Prostate gland (tissue), 2 donors: ENCODE results near the gene NXPH1. TPM values are rescaled to one million over a fixed set of nuclear protein-coding genes. Genes with fewer than 3 reads are reported as not detected.

Experiments
- DNase-seq: peaks from one replicate; pipeline ENCODE4 v3.0.0-alpha.2; 2019; ENCODE audit warnings: low spot score
- H3K27ac ChIP-seq, 2 donors: fragments of 200-600 bp; sonication (generic); 2 replicates each; pipeline ENCODE4 v1.5.1; 2017 to 2019
- H3K27me3 ChIP-seq: fragments of 200-600 bp; sonication (generic); replicated peaks from 2 replicates; pipeline ENCODE4 v1.5.1; 2019; ENCODE audit not compliant: insufficient read depth
- H3K36me3 ChIP-seq, 2 donors: fragments of 200-600 bp; sonication (generic); 1 replicate in 1 of 2; 2 replicates in 1 of 2; pipeline versions ENCODE4 v1.5.1 to v1.8.1; 2017 to 2019
- H3K4me1 ChIP-seq: fragments of 200-600 bp; sonication (generic); replicated peaks from 2 replicates; pipeline ENCODE4 v1.5.1; 2019
- H3K4me3 ChIP-seq, 2 donors: fragments of 200-600 bp; sonication (generic); 2 replicates each; pipeline ENCODE4 v1.5.1; 2017 to 2019
- H3K9me3 ChIP-seq: fragments of 200-600 bp; sonication (generic); 2 replicates; pipeline ENCODE4 v1.5.1; 2017
- CTCF ChIP-seq, 4 experiments: fragments of 200-600 bp in 2 of 4; fragments of 450-650 bp in 2 of 4; sonication (generic) in 2 of 4; IDR thresholded peaks; 1 replicate in 3 of 4; 2 replicates in 1 of 4; pipeline ENCODE4 v1.5.1; 2016 to 2019; ENCODE audit warnings: antibody characterized with exemption in 4 of 4, mild to moderate bottlenecking in 2 of 4, moderate library complexity in 2 of 4
- POLR2A ChIP-seq: fragments of 450-650 bp; IDR thresholded peaks from one replicate; pipeline ENCODE4 v1.6.1; 2016; ENCODE audit warnings: antibody characterized with exemption, mild to moderate bottlenecking
- POLR2AphosphoS5 ChIP-seq: sonication (generic); formaldehyde crosslinking; IDR thresholded peaks from one replicate; pipeline ENCODE4 v1.6.1; 2017; ENCODE audit warnings: antibody characterized with exemption
- WGBS: methylation state at CpG from one replicate; pipeline ENCODE4 v1.1.5; 2018; 5-methylcytosine and 5-hydroxymethylcytosine counted together
- intact Hi-C: fragments of 100-400 bp; cut with DNase I; formaldehyde crosslinking; loops from one replicate; pipeline ENCODE4 v1.14.2; 2022
- total RNA-seq, 2 donors: library from RNA; depleted of rRNA; stranded (reverse); fragments of >200 nt; gene quantifications; one replicate each; pipeline ENCODE4 v1.1.0, GENCODE V29; 2016

NXPH1 gene
- total RNA-seq, 2 donors from 2014 or later = not detected

GRCh38 chr7:8800986-8801385 is 367.6 kb downstream of the NXPH1 start:
- no peak for DNase-seq
- intact Hi-C loops = no loop called here
- Histone ChIP-seq H3K4me1 (no peaks in the 10 kb centered on the region), H3K9me3 (no peaks in the 10 kb centered on the region), H3K27ac (no peak overlapping the region), H3K36me3 (no peaks in the 10 kb centered on the region), H3K27me3 (no peaks in the 10 kb centered on the region), H3K4me3 (no peak overlapping the region)
- TF ChIP-seq POLR2AphosphoS5 = no peak
- TF ChIP-seq POLR2A = no peak
- no peak for TF ChIP-seq CTCF (IDR thresholded peaks at IDR 0.05)
- WGBS = 95% methylated on average over 4 of the region's 4 CpGs

Other genes starting within 250 kb of the NXPH1 start
- 10 to 100 TPM; 49.1 to 51.0 TPM for gene ICA1, start 171.4 kb upstream of the NXPH1 start, total RNA-seq